Measurements from ENCODE around the gene EEA1. TPM values are rescaled to one million over a fixed set of nuclear protein-coding genes. Genes with fewer than 3 reads are reported as not detected.
"Not testable (repeated sequence)": the region's sequence is repeated elsewhere in the genome, so short reads cannot be mapped to it uniquely, and the experiment has no call there.

The EEA1 gene
- total RNA-seq, 6 experiments from 2014 or later, result 40.7 to 45.2 (median 44.1) TPM

- peak; percentile 73 for DNase-seq
- Mint-ChIP-seq H3K4me1 (ENCODE audit: low read depth) (peaks cover 55% of the 10 kb centered on the region), H3K27me3 (ENCODE audit: insufficient read depth) (no peaks in the 10 kb centered on the region; the same call in 1 of the 2 replicates), H3K9me3 (no peaks in the 10 kb centered on the region), H3K36me3 (ENCODE audit: low read depth) (no peaks in the 10 kb centered on the region; the same call in 1 of the 2 replicates), H3K4me3 (peak overlapping the region; percentile 84), H3K27ac (peak overlapping the region; percentile 89)
- TF ChIP-seq, protein P1, sequence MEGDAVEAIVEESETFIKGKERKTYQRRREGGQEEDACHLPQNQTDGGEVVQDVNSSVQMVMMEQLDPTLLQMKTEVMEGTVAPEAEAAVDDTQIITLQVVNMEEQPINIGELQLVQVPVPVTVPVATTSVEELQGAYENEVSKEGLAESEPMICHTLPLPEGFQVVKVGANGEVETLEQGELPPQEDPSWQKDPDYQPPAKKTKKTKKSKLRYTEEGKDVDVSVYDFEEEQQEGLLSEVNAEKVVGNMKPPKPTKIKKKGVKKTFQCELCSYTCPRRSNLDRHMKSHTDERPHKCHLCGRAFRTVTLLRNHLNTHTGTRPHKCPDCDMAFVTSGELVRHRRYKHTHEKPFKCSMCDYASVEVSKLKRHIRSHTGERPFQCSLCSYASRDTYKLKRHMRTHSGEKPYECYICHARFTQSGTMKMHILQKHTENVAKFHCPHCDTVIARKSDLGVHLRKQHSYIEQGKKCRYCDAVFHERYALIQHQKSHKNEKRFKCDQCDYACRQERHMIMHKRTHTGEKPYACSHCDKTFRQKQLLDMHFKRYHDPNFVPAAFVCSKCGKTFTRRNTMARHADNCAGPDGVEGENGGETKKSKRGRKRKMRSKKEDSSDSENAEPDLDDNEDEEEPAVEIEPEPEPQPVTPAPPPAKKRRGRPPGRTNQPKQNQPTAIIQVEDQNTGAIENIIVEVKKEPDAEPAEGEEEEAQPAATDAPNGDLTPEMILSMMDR (IDR thresholded peaks at IDR 0.05), result no peak
These were observed 42.9 kb upstream of the EEA1 start for GRCh38 chr12:92971859-92972524.

DNA sequence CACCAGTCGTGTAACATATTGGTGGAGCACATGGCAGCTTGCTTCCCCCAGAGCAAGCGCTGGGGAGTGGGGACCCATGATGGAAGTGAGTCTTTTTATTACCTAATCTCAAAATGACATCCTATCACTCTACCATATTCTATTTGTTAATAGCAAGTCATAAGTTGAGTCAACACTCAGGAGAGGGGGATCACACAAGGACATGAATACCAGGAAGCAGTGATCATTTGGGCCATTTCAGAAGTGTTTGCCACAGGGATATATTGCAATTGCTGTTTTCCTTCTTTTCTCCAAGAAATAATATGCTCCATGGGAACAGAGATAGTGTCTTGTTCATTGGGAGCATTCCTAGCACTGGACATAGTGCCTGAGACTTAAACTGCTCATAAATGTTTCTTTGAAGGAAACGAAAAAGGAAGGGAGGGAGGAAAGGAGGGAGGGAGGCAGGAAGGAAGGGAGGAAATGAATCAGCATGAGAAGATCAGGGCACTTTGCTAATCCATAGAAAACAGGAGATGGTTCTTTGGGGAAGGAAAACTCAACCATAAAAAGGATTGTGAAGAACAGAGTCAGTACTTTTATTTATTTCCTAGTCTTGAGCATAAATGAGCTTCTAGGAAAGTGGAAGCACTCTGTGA lies 39.2 kb upstream of the EEA1 start:
- no peak for DNase-seq
- peak overlapping the region; percentile 38 for H3K27ac Mint-ChIP-seq

DNA sequence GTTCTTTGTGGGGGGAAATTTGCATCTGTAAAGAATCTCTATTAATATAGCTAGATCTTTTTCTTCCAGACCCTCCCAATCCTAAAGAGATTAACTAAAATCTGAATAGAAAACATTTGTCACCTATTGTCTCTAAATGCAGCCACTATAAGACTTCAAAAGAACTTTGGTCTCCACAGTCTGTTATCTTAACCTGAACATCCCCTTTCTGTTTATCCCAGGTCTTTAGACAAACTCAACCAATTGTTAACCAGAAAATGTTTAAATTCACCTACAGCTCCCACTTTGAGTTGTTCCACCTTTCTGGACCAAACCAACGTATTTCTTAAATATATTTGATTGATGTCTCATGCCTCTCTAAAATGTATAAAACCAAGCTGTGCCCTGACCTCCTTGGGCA lies 35.3 kb upstream of the EEA1 start:
- peaks cover 24% of the 10 kb centered on the region for H3K4me1 Mint-ChIP-seq (ENCODE audit: low read depth)
- H3K27ac Mint-ChIP-seq; H3K27me3 Mint-ChIP-seq (ENCODE audit: insufficient read depth); H3K36me3 Mint-ChIP-seq (ENCODE audit: low read depth); H3K4me3 Mint-ChIP-seq; H3K9me3 Mint-ChIP-seq; DNase-seq: not testable (repeated sequence)

More for the DNA sequence above, 39.2 kb upstream of the EEA1 start:
- TF ChIP-seq, protein P1 (IDR thresholded peaks at IDR 0.05), result no peak
- Mint-ChIP-seq H3K36me3 (ENCODE audit: low read depth) (no peaks in the 10 kb centered on the region; the same call in 1 of the 2 replicates), H3K4me3 (peak overlapping the region; percentile 13; the same call in 1 of the 2 replicates), H3K4me1 (ENCODE audit: low read depth) (peaks cover 45% of the 10 kb centered on the region), H3K27me3 (ENCODE audit: insufficient read depth) (peaks cover 2% of the 10 kb centered on the region), H3K9me3 (no peaks in the 10 kb centered on the region)

DNA sequence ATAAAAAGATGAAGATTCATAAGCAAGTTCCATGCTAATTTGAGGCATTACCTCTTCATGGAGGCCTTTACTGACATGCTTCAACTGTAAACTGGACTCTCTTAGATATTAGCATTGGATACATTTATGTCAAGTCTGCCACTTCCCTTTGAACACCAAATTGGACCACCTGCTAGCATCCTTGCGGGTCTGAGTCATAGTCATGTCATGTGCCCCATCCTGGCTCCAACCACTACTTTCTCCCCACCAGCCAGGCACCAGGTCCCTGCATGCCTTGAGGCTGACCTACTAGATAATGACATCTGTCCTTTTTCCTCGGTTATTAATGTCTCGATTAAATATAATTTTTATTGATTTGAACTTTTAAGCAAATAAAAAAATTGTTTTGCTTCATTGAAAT lies 32.9 kb upstream of the EEA1 start:
- Mint-ChIP-seq H3K4me3 (no peak overlapping the region), H3K27me3 (ENCODE audit: insufficient read depth) (peaks cover 2% of the 10 kb centered on the region; the same call in 1 of the 2 replicates), H3K4me1 (ENCODE audit: low read depth) (peaks cover 12% of the 10 kb centered on the region), H3K27ac (no peak overlapping the region), H3K9me3 (peaks cover 12% of the 10 kb centered on the region), H3K36me3 (ENCODE audit: low read depth) (peaks cover 12% of the 10 kb centered on the region)
- DNase-seq, result no peak
- TF ChIP-seq, protein P1 (IDR thresholded peaks at IDR 0.05), result no peak

GRCh38 chr12:92955997-92956663 lies 27.0 kb upstream of the EEA1 start:
- Mint-ChIP-seq H3K27me3 (ENCODE audit: insufficient read depth) (no peaks in the 10 kb centered on the region), H3K4me1 (ENCODE audit: low read depth) (peaks cover 18% of the 10 kb centered on the region), H3K27ac (peak overlapping the region; percentile 63), H3K9me3 (peaks cover 26% of the 10 kb centered on the region), H3K4me3 (no peak overlapping the region), H3K36me3 (ENCODE audit: low read depth) (peaks cover 25% of the 10 kb centered on the region)
- TF ChIP-seq, protein P1 (IDR thresholded peaks at IDR 0.05), result no peak
- DNase-seq, result peak; percentile 50

DNA sequence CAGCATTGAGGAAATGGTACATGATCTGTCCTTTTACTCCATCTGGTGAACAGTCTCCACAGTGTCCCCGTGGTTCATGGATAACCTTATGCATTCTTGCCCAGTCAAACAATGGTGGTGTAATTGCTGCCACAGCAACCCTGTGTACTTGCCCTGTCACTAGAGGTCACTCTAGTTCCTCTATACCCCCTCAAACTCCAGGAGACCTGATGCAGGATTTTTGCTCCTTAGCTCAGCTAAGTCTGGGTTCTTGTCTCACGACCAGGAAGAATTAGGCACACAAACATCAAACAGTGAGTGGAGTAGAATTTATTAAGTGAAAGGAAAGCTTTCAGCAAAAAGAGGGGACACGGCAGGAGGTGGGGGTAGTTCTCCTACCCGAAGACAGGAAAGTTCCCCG lies 24.7 kb upstream of the EEA1 start:
- DNase-seq, result no peak
- TF ChIP-seq, protein P1 (IDR thresholded peaks at IDR 0.05), result no peak
- no peak overlapping the region for H3K4me3 Mint-ChIP-seq
- no peaks in the 10 kb centered on the region for H3K27me3 Mint-ChIP-seq (ENCODE audit: insufficient read depth)
- peaks cover 23% of the 10 kb centered on the region for H3K36me3 Mint-ChIP-seq (ENCODE audit: low read depth)
- H3K4me1 Mint-ChIP-seq (ENCODE audit: low read depth), result peaks cover 18% of the 10 kb centered on the region
- peaks cover 26% of the 10 kb centered on the region for H3K9me3 Mint-ChIP-seq
- no peak overlapping the region for H3K27ac Mint-ChIP-seq
